Left lung (tissue), 10 donors: Measurements from ENCODE around the gene RAP1GAP2. TPM values are rescaled to one million over a fixed set of nuclear protein-coding genes. Genes with fewer than 3 reads are reported as not detected.

Source experiments
- ATAC-seq: fragments of 200-7000 bp; cut with Tn5 transposase; one replicate; pipeline ENCODE4 v1.9.1; 2020; ENCODE audit warnings: moderate library complexity
- DNase-seq, 4 donors: peaks; one replicate each; pipeline ENCODE4 v3.0.0-alpha.2; 2013 to 2020
- H3K27ac ChIP-seq, 2 donors: fragments of 200-600 bp; sonication (generic) in 1 of 2; one replicate each; pipeline versions ENCODE4 v1.5.0 to v1.8.0; 2020 to 2021
- H3K27me3 ChIP-seq, 2 donors: fragments of 200-600 bp; sonication (generic) in 1 of 2; one replicate each; pipeline versions ENCODE4 v1.5.0 to v1.8.0; 2020 to 2021
- H3K36me3 ChIP-seq, 2 donors: fragments of 200-600 bp; sonication (generic) in 1 of 2; one replicate each; pipeline versions ENCODE4 v1.5.0 to v1.8.0; 2020 to 2021
- H3K4me1 ChIP-seq, 2 donors: fragments of 200-600 bp; one replicate each; pipeline ENCODE4 v1.8.0; 2021
- H3K4me3 ChIP-seq, 2 donors: fragments of 200-600 bp; sonication (generic) in 1 of 2; one replicate each; pipeline versions ENCODE4 v1.5.0 to v1.8.0; 2020 to 2021; ENCODE audit warnings: mild to moderate bottlenecking in 1 of 2
- H3K9me3 ChIP-seq, 2 donors: fragments of 200-600 bp; sonication (generic) in 1 of 2; one replicate each; pipeline versions ENCODE4 v1.5.0 to v1.8.0; 2020 to 2021
- intact Hi-C, 2 donors: fragments of 100-400 bp; cut with DNase I; formaldehyde crosslinking; loops; one replicate each; pipeline versions ENCODE4 v1.11.2 to v1.14.2; 2022
- polyA plus RNA-seq, 6 donors: library from polyadenylated mRNA; unstranded; fragments of 120-200 nt; gene quantifications; one replicate each; pipeline ENCODE4 v1.2.1, GENCODE V29; 2013; ENCODE audit not compliant: insufficient read length in 6 of 6
- total RNA-seq, 2 donors: library from RNA; stranded (reverse); fragmentation: NEBNext Ultra II Directional; extraction: Animal tissue kit (Norgen Biotek cat#: 25700); gene quantifications; one replicate each; pipeline ENCODE4 v1.2.1, GENCODE V29; 2021
- TF ChIP-seq, protein P1 (sequence below), 2 donors: fragments of 200-600 bp; sonication (generic) in 1 of 2; IDR thresholded peaks; one replicate each; pipeline versions ENCODE4 v1.5.0 to v1.8.0; 2021; ENCODE audit warnings: antibody characterized with exemption in 2 of 2
- donor health status: DM: no; HTN: yes; CAD: no.
- donor health status: DM: no; HTN: no; CAD: no.

RAP1GAP2 gene
- total and polyA plus RNA-seq, 8 donors = 8.0 to 14.5 (median 9.7) TPM

DNA sequence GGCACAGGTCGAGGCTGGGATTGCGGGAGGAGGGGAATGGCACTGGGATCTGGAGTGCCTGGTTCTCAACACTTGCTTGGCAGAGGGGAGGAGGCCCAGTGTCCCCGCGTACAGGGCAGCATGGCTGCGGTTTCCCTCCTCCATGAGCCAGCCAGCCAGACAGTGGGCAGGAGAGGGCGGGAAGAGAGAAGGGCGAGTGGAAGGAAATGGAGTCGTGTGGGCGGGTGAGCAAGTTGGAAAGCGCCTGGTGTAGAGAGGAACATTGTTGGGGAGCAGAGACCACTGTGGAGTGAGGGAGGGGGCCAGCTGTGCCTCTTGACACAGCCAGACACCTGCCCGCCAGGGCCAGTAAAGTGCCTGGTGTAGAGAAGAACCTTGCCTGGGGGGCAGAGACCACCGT, 136.7 kb downstream of the RAP1GAP2 start:
- no peak for ATAC-seq
- intact Hi-C loops = no loop called here

DNA sequence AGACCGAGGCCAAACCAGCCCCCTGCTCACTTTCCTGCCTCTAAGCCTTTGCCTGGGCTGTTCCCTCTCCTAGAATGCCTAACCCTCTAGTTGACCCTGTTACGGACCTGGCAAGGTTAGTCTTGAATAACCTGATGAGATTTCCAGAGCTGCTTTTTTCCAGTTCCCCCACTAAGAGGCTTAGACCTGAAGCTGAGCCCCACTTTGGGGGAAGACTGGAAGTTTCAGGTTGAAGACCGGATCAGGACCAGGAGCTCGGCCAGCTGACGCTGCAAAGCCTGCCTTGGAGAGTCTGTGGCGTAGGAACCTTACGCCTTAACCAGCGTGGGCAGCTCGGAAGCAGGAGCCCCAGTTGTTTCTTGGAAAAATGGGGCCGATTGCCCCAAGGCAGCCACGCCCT, 137.4 kb downstream of the RAP1GAP2 start:
- TF ChIP-seq, protein P1, sequence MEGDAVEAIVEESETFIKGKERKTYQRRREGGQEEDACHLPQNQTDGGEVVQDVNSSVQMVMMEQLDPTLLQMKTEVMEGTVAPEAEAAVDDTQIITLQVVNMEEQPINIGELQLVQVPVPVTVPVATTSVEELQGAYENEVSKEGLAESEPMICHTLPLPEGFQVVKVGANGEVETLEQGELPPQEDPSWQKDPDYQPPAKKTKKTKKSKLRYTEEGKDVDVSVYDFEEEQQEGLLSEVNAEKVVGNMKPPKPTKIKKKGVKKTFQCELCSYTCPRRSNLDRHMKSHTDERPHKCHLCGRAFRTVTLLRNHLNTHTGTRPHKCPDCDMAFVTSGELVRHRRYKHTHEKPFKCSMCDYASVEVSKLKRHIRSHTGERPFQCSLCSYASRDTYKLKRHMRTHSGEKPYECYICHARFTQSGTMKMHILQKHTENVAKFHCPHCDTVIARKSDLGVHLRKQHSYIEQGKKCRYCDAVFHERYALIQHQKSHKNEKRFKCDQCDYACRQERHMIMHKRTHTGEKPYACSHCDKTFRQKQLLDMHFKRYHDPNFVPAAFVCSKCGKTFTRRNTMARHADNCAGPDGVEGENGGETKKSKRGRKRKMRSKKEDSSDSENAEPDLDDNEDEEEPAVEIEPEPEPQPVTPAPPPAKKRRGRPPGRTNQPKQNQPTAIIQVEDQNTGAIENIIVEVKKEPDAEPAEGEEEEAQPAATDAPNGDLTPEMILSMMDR (IDR thresholded peaks at IDR 0.05) = no peak
- Histone ChIP-seq H3K27me3 (peaks cover 0 to 20% of the 10 kb centered on the region in 2 donors), H3K27ac (no peak overlapping the region), H3K36me3 (no peaks in the 10 kb centered on the region), H3K9me3 (no peaks in the 10 kb centered on the region), H3K4me1 (peaks cover 0 to 5% of the 10 kb centered on the region in 2 donors), H3K4me3 (no peak overlapping the region)
- no peak for DNase-seq
- intact Hi-C loops = no loop called here
- ATAC-seq = no peak

More for the DNA sequence above, 136.7 kb downstream of the RAP1GAP2 start:
- TF ChIP-seq, protein P1 (IDR thresholded peaks at IDR 0.05) = no peak
- Histone ChIP-seq H3K27ac (no peak overlapping the region), H3K9me3 (no peaks in the 10 kb centered on the region), H3K27me3 (peaks cover 0 to 20% of the 10 kb centered on the region in 2 donors), H3K4me1 (peaks cover 0 to 5% of the 10 kb centered on the region in 2 donors), H3K4me3 (no peak overlapping the region), H3K36me3 (no peaks in the 10 kb centered on the region)
- DNase-seq = no peak

DNA sequence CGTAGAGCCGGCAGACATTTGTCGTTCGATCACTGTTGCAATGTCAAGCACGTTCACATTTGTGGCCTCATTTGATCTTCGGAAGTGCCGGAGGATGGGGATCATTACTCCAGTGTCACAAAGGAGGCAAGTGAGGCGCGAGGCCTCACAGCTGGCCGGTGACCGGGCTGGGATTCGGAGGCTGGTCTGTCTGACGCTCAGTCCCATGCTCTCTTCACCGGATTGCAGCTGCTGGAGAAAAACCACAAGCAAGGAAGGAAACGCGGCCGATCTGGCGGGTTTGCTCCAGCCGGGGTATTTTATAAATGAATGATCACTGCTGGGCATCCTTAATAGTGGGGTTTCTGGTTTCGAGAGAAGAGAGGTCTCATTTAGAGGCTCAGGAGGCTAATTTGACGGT, 139.4 kb downstream of the RAP1GAP2 start:
- H3K36me3 ChIP-seq = no peaks in the 10 kb centered on the region
- ATAC-seq = peak; percentile 33
- intact Hi-C loops = no loop called here
- peak in 2 of 4 donors; percentile 41 to 61 for DNase-seq
- no peaks in the 10 kb centered on the region for H3K9me3 ChIP-seq
- no peak overlapping the region for H3K27ac ChIP-seq
- TF ChIP-seq, protein P1 (IDR thresholded peaks at IDR 0.05) = no peak
- peaks cover 0 to 28% of the 10 kb centered on the region in 2 donors for H3K27me3 ChIP-seq
- H3K4me1 ChIP-seq = peaks cover 0 to 12% of the 10 kb centered on the region in 2 donors
- H3K4me3 ChIP-seq = no peak overlapping the region

DNA sequence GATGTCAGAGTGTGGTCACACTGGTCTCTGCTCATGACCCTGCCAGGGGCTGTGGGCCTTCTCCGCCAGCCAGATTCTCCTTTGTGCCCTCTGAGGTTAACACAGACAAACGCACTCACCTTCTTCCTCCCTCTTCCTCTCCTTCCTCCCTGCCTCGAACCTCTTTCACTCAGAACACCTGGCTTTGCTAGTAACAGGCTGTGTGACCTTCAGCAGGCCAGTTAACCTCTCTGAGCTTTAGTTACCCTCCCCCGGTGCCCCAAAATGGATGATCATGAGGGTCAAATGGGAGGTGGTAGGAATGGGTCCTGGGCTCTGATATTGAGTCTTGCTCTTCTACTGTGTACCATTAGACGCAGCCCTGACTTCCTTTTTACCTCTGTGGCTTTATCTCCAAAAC, 140.1 kb downstream of the RAP1GAP2 start:
- Histone ChIP-seq H3K9me3 (no peaks in the 10 kb centered on the region), H3K4me3 (no peak overlapping the region), H3K27ac (no peak overlapping the region), H3K27me3 (peaks cover 0 to 32% of the 10 kb centered on the region in 2 donors), H3K4me1 (peaks cover 0 to 12% of the 10 kb centered on the region in 2 donors), H3K36me3 (no peaks in the 10 kb centered on the region)
- DNase-seq (no peak), ATAC-seq (no peak)
- intact Hi-C loops = no loop called here
- TF ChIP-seq, protein P1 (IDR thresholded peaks at IDR 0.05) = no peak

DNA sequence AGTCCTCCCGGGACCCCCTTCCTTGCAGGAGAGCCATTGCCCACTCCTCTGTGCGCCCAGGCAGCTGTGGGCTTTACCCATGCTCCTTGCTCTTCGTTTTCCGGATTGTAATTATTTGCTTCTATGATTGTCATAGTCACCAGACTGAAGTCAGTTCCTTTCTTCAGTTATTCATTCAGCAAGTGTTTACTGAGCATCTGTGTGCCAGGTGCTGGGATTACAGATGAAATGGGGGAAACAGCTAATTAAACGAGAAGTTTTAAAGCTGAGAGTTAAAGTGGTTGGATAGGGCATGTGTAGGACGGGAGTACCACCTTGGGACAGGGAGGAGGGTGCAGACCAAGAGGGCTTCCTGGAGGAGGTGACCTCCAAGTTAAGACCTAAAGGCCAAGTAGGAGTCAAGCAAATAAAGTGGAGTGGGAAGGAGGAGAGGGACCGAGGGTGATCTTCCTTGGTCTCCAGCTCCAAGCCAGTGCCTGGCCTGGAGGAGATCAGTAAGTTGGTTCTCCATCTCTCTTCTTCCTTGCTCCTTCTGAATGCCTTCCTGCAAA, 140.6 kb downstream of the RAP1GAP2 start:
- TF ChIP-seq, protein P1 (IDR thresholded peaks at IDR 0.05) = no peak
- intact Hi-C loops = no loop called here

More for the DNA sequence above, 140.6 kb downstream of the RAP1GAP2 start:
- H3K4me3 ChIP-seq = no peak overlapping the region
- H3K9me3 ChIP-seq = no peaks in the 10 kb centered on the region
- DNase-seq (no peak), ATAC-seq (no peak)
- no peak overlapping the region for H3K27ac ChIP-seq
- H3K36me3 ChIP-seq = no peaks in the 10 kb centered on the region
- peaks cover 0 to 12% of the 10 kb centered on the region in 2 donors for H3K4me1 ChIP-seq
- peaks cover 0 to 32% of the 10 kb centered on the region in 2 donors for H3K27me3 ChIP-seq
